Fibroblast of upper back skin (primary cell): Measurements from ENCODE around the gene HMCN1.
"Not testable (repeated sequence)": the region's sequence is repeated elsewhere in the genome, so short reads cannot be mapped to it uniquely, and the experiment has no call there.

Source experiments
- DNase-seq: peaks from one replicate; pipeline ENCODE4 v3.0.0-alpha.2; 2013

The HMCN1 gene

DNA sequence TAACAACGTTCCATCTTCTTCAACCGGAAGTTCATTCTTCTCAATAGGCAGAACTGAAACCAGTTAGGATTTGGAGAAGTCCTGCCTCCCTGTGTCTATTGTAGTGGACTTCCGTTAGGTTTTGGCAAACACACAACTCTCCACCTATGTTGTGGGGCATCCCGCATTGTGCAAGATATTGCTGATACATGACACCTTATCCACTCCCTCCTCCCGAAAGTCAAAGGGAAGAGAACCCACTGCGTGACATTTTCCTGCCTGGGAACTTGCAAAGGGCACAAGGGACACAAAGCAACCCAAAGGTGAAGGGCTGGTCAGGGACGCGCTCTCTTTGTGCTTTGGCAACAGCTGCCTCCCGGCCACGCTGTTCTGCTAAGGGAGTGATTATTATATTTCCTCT, 476.1 kb downstream of the HMCN1 start:
- no peak for DNase-seq

DNA sequence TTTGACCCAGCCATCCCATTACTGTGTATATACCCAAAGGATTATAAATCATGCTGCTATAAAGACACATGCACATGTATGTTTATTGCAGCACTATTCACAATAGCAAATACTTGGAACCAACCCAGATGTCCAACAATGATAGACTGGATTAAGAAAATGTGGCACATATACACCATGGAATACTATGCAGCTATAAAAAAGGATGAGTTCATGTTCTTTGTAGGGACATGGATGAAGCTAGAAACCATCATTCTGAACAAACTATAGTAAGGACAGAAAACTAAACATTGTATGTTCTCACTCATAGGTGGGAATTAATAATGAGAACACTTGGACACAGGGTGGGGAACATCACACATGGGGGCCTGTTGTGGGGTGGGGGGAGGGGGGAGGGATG, 477.4 kb downstream of the HMCN1 start:
- DNase-seq, result not testable (repeated sequence)

DNA sequence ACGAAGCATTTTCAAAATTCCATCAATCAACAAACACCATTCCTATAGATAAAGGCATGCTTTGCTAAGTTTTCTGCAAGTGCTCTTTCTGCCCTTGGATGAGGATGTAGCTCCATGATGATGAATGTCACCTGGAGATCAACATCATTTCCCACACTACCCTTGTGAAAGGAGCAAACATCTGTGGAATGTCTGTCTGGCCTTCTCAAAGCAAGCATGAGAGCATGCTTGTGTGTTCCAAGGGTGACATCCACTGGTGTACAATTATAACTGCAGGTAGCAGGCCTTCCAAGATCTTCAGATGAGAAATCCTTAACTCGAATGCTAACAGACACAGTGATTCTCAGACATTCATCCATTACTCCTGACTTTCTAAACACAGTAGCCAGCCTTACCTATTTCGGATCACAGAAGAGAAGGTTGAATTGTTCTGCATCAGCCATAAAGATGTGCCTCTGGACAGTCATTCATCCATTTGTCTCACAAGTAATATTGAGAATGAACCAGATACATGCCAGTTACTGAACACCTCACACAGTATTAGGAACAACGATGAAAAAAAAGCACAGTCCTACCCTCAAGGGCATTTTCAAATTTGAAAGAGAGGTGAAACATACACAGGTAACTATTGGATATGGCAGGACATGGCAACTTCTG, 478.5 kb downstream of the HMCN1 start:
- DNase-seq, result peak; percentile 97

DNA sequence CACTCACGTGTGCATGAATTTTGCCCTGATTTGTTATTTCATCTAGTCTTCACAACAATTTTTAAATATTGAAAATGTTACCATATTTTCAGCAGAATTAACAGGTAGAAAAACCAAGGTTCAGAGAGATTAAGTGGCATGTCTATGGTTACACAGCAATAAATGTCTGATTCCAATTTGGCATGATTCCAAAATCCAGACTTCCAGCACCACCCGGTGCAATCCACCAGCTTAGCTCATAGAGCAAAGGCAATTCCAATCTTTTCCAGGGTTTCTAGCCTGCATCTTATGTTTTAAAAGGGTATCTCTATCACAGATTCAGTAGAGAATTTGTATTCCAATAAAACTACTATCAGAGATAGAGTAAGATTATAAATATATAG, 479.0 kb downstream of the HMCN1 start:
- no peak for DNase-seq

DNA sequence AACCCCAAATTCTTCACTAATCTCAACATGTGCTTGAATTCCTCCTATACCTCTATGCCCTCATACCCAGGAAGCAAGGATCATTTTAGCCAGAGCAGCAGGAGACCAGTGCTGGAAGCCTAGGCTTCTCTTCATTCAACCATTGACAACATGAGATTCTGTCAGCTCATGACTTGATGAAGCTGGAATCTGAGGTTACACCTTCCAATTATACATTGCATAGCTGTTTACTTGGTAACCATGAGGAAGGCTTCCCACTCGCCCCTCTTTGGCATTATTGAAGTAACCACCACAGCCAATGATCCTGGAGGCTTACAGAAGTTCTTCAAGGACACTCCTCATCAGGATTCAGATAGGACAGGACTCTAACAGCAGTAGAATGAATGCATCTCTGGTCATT, 480.6 kb downstream of the HMCN1 start:
- DNase-seq, result peak; percentile 34

DNA sequence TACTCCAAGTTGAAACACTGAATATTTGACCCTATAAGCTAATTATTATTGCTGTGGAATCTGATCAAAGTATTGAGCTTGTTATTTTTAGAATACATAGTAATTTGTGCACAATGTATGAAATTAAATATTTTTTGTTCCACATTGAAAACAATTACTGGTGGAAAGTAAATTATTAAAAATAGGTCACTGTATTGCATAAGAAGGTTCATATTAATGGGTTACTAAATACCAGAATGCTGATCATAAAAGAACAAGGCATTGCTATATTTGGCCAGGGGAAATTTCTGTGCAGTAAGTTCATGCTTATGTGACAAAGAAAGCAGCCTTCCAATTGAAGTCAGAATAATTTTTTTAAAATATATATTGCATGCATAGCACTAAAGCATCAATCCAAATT, 481.4 kb downstream of the HMCN1 start:
- no peak for DNase-seq

DNA sequence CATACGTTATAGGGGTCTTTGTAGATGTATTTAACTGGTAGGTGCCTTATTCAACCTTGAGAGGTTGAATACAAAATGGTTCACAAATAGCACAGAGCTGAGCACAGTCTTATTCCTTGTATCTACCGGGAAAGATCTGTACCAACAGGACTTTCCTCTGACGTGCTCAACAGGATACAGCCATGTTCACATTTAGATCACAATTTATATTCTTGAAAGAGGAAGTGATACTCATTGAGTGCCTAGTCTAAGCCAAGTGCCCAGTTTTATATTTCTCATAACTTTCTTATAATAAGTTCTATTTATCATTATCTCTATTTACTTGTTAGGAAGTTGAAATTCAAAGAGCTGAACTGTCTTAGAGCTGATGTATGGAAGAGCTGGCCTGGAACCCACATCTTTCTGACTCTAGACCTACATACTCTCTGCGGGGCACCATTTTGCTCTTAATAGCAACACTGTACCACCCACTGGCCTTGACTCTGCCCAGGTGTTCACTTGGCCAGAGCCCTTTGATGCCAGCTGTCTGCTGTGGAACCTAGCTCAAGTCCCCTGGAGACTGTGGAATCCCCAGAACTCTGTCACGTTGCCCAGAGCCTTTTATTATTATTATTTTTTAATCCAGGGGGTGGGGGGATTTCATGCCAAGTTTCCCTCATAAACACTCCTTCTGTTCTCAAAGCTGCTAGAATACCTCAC, 484.6 kb downstream of the HMCN1 start:
- no peak for DNase-seq

DNA sequence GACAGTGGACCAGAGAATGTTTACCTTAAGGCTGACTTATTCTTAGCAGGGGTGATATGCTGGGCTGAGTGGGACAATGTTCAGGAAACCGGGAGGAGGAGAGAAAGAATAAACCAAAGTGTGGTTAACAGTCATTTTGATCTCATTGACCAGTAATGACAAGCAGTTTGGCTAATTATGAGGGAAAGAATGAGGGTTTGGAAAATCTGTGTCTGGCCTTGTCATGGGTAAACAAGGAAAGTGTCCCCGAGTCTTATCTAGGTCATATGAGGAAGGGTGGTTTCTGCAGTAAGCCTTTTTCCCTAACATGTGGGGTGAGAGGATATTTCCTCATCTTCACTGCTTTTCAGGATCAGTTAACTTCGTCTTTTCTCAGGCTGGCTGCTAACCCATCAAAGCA, 485.9 kb downstream of the HMCN1 start:
- no peak for DNase-seq

DNA sequence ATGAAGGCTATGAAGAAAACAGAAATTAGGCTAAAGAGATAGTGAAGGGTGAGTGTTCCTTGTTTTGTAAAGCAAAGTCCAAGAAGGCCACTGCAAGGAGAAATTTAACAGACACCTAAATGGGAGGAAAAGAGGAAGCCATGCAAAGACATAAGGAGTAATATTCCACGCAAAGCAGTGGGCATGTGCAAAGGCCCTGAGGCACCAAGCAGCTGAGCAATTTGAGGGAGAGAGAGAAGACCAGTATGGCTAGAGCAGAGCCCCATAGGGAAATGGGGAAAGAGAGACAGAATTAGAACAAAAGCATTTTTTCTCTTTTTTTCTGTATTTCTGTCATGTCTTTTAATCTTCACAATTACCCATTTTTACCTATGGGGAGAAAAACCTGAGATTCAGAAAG, 486.7 kb downstream of the HMCN1 start:
- DNase-seq, result no peak

DNA sequence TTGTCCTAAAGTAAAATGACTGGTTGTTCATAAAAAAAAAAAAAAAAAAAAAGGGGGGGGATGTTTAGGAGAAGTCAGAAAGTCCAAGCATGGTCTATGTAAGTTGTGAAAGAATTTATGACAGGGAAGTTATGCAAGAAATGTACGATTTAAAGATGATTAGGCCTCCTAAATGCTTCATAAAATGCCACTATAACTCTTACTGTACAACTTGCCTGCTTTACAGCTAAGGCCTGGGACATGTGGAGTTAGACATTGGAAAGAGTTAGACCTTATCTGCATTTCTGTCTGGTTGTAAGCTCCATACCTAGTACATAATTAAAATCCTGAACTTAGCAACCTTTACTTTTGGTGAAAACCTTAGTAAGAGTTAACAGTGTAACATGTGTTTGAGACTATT, 490.9 kb downstream of the HMCN1 start:
- DNase-seq, result peak; percentile 53

DNA sequence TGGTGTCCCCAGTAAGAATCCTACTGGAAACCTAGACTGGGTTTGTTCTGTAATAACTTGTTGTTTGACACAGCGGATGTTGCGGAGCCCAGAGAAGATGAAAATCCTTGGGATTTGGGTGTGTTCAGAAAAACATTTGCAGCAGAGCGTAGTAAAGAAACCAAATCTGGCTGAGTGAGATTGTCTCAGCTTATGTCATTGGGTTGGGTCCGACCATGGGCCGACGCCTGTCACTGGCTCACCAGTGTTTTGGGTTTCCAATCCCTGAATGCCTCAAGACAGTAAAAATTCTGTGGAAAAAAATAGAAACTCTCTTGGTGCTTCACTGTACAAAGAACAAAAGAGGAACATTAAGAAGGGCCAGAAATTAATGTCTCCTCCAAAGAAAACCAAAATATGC, 494.6 kb downstream of the HMCN1 start:
- no peak for DNase-seq

DNA sequence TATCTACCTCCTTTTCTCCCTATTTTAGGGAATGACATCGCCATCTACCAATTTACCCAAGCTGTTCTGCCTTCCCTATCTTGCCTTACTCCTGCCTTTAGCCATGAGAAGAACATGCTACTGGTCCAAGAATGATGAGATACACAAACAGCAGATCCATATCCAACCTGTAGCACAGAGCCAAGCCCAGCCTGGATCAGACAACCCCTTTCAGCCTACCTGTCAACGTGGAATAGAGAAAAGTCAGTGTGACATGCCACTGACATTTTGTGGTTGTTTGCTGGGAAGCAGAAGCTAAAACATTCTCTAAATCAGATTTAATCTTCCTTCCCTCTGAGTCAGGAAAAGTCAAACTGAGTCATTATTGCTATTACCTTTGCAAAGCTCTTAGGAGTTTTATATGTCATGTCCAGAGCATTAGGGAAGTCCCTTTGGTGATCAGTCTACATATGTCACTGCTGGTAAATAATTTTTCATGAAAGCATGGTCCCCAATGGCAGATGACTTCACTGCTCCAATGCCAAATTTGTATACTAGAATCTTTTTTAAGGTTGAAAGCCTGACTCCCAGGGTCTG, 497.8 kb downstream of the HMCN1 start:
- no peak for DNase-seq

DNA sequence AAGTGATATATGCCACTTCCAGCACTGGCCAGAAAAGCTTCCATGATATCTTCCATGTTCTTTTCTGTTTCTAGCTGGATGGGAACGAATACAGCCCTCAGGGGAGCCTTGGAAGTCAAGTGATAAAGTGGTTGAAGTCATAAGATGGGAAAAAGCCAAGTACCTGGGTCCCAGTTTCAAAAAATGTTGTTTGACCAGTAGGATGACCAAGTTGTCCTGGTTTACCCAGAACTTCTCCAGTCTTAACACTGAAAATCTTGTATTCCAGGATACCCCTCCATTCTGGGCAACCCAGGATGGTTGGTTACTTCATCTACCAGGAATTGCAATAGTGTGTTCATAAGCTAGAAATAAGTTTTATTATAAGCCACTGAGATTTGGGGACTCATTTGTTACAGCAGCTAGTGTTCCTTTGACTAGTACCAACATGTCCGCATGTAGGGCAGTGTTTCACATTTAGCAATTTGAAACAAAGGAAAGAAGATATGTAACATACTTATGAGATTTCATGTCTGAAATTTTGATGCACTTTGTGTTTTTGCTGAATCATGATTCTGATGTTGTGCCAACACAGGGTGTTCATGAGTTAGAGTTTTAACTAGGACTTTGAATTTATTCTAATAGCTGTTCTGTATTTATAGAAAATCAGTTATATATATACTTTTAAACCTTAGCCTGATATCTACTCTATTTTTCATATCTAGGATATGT, 500.9 kb downstream of the HMCN1 start:
- DNase-seq, result no peak

DNA sequence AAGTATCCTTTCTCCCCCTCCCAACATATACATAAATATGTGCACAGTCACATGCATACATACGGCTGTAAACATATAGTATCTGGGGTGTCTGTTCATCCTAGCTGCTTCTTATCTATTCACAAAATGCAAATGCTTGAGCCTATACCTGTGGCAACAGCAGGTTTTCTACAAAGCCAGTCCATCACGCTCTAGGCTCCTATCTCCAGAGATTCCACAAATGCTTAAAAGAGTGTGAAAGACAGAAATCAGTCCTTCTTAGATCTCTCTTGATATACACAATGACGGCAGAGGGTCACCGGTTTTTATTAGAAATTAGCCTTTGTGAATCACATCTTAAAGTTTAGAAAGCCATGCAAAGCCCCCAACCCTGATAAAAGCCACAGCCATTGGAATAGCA, 501.5 kb downstream of the HMCN1 start:
- DNase-seq, result no peak

DNA sequence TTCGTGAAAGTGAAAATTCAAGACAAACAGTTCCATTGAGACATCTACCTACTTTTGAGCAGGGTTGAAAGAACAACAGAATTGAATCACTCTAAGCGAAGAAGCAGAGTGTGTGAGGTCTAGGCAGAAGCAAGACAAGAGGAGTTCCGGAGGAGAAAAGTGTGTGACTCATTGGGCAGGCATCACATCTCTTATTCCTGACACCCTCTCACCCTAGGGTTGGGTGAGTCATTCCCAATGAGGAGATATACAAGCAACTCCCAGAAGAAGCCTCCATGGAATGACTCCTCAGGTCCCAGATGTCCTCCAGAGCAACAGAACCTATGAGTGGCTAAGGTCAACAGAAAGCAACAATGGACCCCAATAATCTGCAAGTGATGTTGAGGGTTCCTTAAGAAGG, 502.7 kb downstream of the HMCN1 start:
- peak; percentile 94 for DNase-seq

DNA sequence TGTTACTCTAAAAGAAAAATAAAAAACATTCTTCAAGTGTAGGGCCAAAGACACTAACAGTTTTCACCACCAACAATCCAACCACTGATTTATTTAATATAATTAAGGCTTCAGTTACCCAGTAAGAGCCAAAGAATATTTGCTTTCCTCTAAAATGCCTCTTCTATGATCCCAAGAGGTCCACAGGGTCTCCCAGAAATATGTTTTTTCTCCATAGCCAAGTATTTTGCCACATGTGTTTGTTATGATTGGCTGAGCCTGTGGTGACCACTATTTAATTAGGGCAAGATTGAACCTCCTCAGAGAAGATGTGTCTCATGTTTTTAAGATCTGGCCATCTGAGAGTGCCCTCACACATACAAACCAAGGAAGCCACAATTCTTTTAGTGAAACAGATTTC, 505.0 kb downstream of the HMCN1 start:
- DNase-seq, result peak; percentile 77

DNA sequence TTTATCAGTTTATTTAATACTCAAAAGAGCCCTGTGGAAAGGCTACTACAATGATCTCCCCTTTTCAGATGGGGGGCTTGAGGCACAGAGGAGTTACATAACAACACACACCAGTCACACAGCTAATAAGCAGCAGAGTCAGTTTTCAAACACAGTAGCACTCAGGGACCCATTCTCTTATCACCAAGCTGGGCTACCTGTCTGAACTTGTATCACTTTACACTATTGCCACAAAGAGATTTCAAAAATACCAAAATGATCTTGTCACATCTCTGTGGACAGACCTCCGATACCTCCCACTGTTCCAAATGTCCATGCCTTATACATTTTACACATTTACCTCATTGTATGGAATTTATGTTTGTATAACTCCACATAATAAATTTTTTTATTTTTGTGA, 506.2 kb downstream of the HMCN1 start:
- DNase-seq, result no peak
